Measurements from ENCODE around the gene NTN3. TPM values are rescaled to one million over a fixed set of nuclear protein-coding genes. Genes with fewer than 3 reads are reported as not detected.
A peak's percentile ranks its signal among the peaks of the same experiment; 100 is the strongest.

Gene NTN3
- polyA plus RNA-seq, 1 of the 3 experiments (the other 2 are of a cell fraction) = 0.28 TPM

GRCh38 chr16:2512735-2513404 is 41.8 kb downstream of the NTN3 start:
- Histone ChIP-seq H3F3A (replicated peaks; ENCODE audit: insufficient read depth) (no peaks in the 10 kb centered on the region), H3K27ac (ENCODE audit: low read depth in 2 of 2, low read length in 1 of 2) (peak overlapping the region; percentile 73 to 90; a peak in 2 of 4 replicates), H2AFZ (ENCODE audit: low read depth) (peak overlapping the region; percentile 90), H3K9me3 (no peaks in the 10 kb centered on the region), H3K79me2 (ENCODE audit: insufficient read depth) (peaks cover 41% of the 10 kb centered on the region), H4K20me1 (ENCODE audit: insufficient read depth) (peaks cover 35% of the 10 kb centered on the region), H3K4me3 (ENCODE audit: low read depth in 2 of 2, low read length in 1 of 2) (peak overlapping the region; percentile 74 to 95), H3K27me3 (ENCODE audit: insufficient read depth) (no peaks in the 10 kb centered on the region), H3K4me2 (peak overlapping the region; percentile 87), H3K9me2 (no peaks in the 10 kb centered on the region), H3K9ac (peak overlapping the region; percentile 97; the same call in 1 of the 2 replicates), H3K36me3 (replicated peaks in 1 of 2; ENCODE audit: control insufficient read depth in 1 of 2, insufficient read depth in 2 of 2, low read length in 1 of 2) (no peaks in the 10 kb centered on the region), H3K4me1 (ENCODE audit: control insufficient read depth in 1 of 2, insufficient read depth in 2 of 2, low read depth in 1 of 2, low read length in 1 of 2) (peaks cover 15 to 25% of the 10 kb centered on the region in 2 experiments; a peak in 3 of 4 replicates)
- POLR2A ChIA-PET = interaction anchor here (1.6 kb wide), 1 partner anchor 20 kb away, joined by 7 read pairs; no protein-coding TSS in a partner anchor
- CTCF ChIA-PET = interaction anchor here (1.5 to 6.6 kb wide), 4 partner anchors 12 to 174 kb away, joined by 4 to 41 read pairs (median 6); partner anchors contain the start of genes ABCA3 and CCNF
- 50% methylated on average over 11 of the region's 15 CpGs for WGBS (ENCODE audit: low lambda C conversion rate)
- TF ChIP-seq FOSL2 (IDR thresholded peaks at IDR 0.05; ENCODE audit: borderline replicate concordance, low read depth) (no peak), ELF1 (IDR thresholded peaks at IDR 0.05) (no peak), POLR2AphosphoS5 (IDR thresholded peaks at IDR 0.05; ENCODE audit: low read depth, low read length) (no peak), CTCF (IDR thresholded peaks at IDR 0.05) (peak; percentile 26; the same call in 1 of the 2 replicates)
- peak; percentile 58 for DNase-seq

- peaks cover 15 to 25% of the 10 kb centered on the region in 2 experiments; a peak in 3 of 4 replicates for H3K4me1 ChIP-seq (ENCODE audit: control insufficient read depth in 1 of 2, insufficient read depth in 2 of 2, low read depth in 1 of 2, low read length in 1 of 2)
- H3K4me2 ChIP-seq = peak within 1 kb of the TSS; percentile 95
- peak within 1 kb of the TSS; percentile 90 for H2AFZ ChIP-seq (ENCODE audit: low read depth)
- under 1% methylated on average over 35 of the region's 122 CpGs for WGBS (ENCODE audit: low lambda C conversion rate)
- H3K27me3 ChIP-seq (ENCODE audit: insufficient read depth) = no peaks in the 10 kb centered on the region
- H3K4me3 ChIP-seq (ENCODE audit: low read depth in 2 of 2, low read length in 1 of 2) = peak within 1 kb of the TSS; percentile 74 to 95
- no peaks in the 10 kb centered on the region for H3F3A ChIP-seq (replicated peaks; ENCODE audit: insufficient read depth)
- no peaks in the 10 kb centered on the region for H3K9me3 ChIP-seq
- peak within 1 kb of the TSS; percentile 97 for H3K9ac ChIP-seq
- H3K79me2 ChIP-seq (ENCODE audit: insufficient read depth) = peaks cover 49% of the 10 kb centered on the region
- POLR2A ChIA-PET = interaction anchor here (0.7 to 1.6 kb wide), 3 partner anchors 19 to 36 kb away, joined by 3 to 7 read pairs (median 3); partner anchors contain the start of gene PDPK1
- peak within 1 kb of the TSS; percentile 73 to 90 for H3K27ac ChIP-seq (ENCODE audit: low read depth in 2 of 2, low read length in 1 of 2)
- CTCF ChIA-PET = interaction anchor here (1.0 to 6.6 kb wide), 6 partner anchors 12 to 175 kb away, joined by 3 to 41 read pairs (median 4); partner anchors contain the start of genes ABCA3 and CCNF
- peaks cover 43% of the 10 kb centered on the region for H4K20me1 ChIP-seq (ENCODE audit: insufficient read depth)
- H3K36me3 ChIP-seq (replicated peaks in 1 of 2; ENCODE audit: control insufficient read depth in 1 of 2, insufficient read depth in 2 of 2, low read length in 1 of 2) = no peaks in the 10 kb centered on the region
- H3K9me2 ChIP-seq = no peaks in the 10 kb centered on the region
- peak; percentile 97 for DNase-seq
- TF ChIP-seq NFIC (IDR thresholded peaks at IDR 0.05; ENCODE audit: borderline replicate concordance) = no peak
- TF ChIP-seq ELF1 (IDR thresholded peaks at IDR 0.05) = no peak
- TF ChIP-seq FOXM1 (IDR thresholded peaks at IDR 0.05; ENCODE audit: low read depth) = no peak
- TF ChIP-seq TCF12 (IDR thresholded peaks at IDR 0.05) = no peak
- TF ChIP-seq GATA2 (CRISPR knock-in tag; IDR thresholded peaks at IDR 0.05) = no peak
- TF ChIP-seq MEF2A (IDR thresholded peaks at IDR 0.05; ENCODE audit: borderline replicate concordance, low read depth) = no peak
- no peak for TF ChIP-seq RFX5 (IDR thresholded peaks at IDR 0.05; ENCODE audit: low read length)
- TF ChIP-seq REST (IDR thresholded peaks at IDR 0.05; ENCODE audit: low read depth, low read length) = no peak
- no peak for TF ChIP-seq JUND (IDR thresholded peaks at IDR 0.05)
- peak; percentile 76 for TF ChIP-seq NRF1 (IDR thresholded peaks at IDR 0.05; ENCODE audit: low read depth, low read length)
- peak; percentile 76 for TF ChIP-seq POLR2AphosphoS5 (IDR thresholded peaks at IDR 0.05; ENCODE audit: low read depth, low read length)
- peak; percentile 46; the same call in 1 of the 2 replicates for TF ChIP-seq SIN3A (IDR thresholded peaks at IDR 0.05; ENCODE audit: borderline replicate concordance, low read depth, low read length)
- TF ChIP-seq FOXJ3 (CRISPR knock-in tag; IDR thresholded peaks at IDR 0.05) = no peak
- TF ChIP-seq TEAD4 (IDR thresholded peaks at IDR 0.05; ENCODE audit: borderline replicate concordance, insufficient read depth) = no peak
- TF ChIP-seq EP300 (IDR thresholded peaks at IDR 0.05; ENCODE audit: borderline replicate concordance in 1 of 2, low read depth in 1 of 2, low read length in 1 of 2) = no peak
- peak; percentile 74 for TF ChIP-seq USF2 (IDR thresholded peaks at IDR 0.05; ENCODE audit: borderline replicate concordance, low read depth, low read length)
These were observed 42.6 kb downstream of the NTN3 start, which contains the start of gene ATP6V0C for GRCh38 chr16:2513405-2514332. Gene ATP6V0C, plus strand, starts transcription at chr16:2513952. Its CDS starts 152 bp downstream, at chr16:2514104.
